Vagina (tissue), 2 donors: ENCODE results near the gene ARL17B.
"Not testable (repeated sequence)": the region's sequence is repeated elsewhere in the genome, so short reads cannot be mapped to it uniquely, and the experiment has no call there.

Experiments used
- POLR2A ChIP-seq, 2 donors: fragments of 450-650 bp; IDR thresholded peaks; one replicate each; pipeline ENCODE4 v1.6.1; 2017; ENCODE audit warnings: antibody characterized with exemption in 2 of 2, mild to moderate bottlenecking in 2 of 2, moderate library complexity in 2 of 2
- TF ChIP-seq, protein P1 (sequence below), 3 experiments: fragments of 450-650 bp in 2 of 3; fragments of 200-600 bp in 1 of 3; sonication (generic) in 1 of 3; IDR thresholded peaks; one replicate each; pipeline ENCODE4 v1.5.1; 2017 to 2019; ENCODE audit warnings: antibody characterized with exemption in 3 of 3, mild to moderate bottlenecking in 2 of 3, moderate library complexity in 2 of 3

- TF ChIP-seq, protein P1, sequence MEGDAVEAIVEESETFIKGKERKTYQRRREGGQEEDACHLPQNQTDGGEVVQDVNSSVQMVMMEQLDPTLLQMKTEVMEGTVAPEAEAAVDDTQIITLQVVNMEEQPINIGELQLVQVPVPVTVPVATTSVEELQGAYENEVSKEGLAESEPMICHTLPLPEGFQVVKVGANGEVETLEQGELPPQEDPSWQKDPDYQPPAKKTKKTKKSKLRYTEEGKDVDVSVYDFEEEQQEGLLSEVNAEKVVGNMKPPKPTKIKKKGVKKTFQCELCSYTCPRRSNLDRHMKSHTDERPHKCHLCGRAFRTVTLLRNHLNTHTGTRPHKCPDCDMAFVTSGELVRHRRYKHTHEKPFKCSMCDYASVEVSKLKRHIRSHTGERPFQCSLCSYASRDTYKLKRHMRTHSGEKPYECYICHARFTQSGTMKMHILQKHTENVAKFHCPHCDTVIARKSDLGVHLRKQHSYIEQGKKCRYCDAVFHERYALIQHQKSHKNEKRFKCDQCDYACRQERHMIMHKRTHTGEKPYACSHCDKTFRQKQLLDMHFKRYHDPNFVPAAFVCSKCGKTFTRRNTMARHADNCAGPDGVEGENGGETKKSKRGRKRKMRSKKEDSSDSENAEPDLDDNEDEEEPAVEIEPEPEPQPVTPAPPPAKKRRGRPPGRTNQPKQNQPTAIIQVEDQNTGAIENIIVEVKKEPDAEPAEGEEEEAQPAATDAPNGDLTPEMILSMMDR (IDR thresholded peaks at IDR 0.05), result not testable (repeated sequence)
- TF ChIP-seq POLR2A (IDR thresholded peaks at IDR 0.05), result not testable (repeated sequence)
Measured at GRCh38 chr17:46282635-46283034, 78.9 kb downstream of the ARL17B start.
